ENCODE measurements around the gene KHDRBS1. TPM values are rescaled to one million over a fixed set of nuclear protein-coding genes. Genes with fewer than 3 reads are reported as not detected.
A peak's percentile ranks its signal among the peaks of the same experiment; 100 is the strongest.

Gene KHDRBS1
- total and polyA plus RNA-seq, 2 donors (not counting 1 experiment from before 2014, with no cell fraction given) = 35.7 to 101 TPM

DNA sequence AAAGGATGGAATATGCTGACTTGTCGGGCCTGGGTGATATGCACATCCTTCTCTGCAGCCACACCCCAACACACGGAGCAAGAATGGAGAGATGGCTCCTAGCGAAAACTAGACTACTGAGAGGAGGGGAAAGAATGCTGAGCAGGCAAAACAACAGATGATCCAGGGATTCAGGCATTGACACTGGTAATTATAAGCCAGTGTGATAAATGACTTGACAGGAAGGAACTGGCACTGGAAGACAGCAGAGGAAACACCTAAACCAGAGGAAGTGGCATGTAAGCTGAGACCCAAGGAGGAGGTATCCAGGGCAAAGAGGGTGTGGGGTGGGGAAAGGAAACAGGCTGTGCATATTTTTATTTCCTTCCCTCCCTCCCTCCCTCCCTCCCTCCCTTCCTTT lies 31.7 kb upstream of the KHDRBS1 start:
- ChIA-PET CTCF (interaction anchor here (0.7 to 1.2 kb wide), 5 partner anchors 18 to 331 kb away, joined by 3 to 5 read pairs (median 3); no protein-coding TSS in a partner anchor), POLR2A (interaction anchor here (0.5 to 0.6 kb wide), 2 partner anchors 86 to 837 kb away, joined by 4 to 5 read pairs; no protein-coding TSS in a partner anchor)
- peak overlapping the region; percentile 2 for H3K9ac ChIP-seq (ENCODE audit: low read length)
- no peaks in the 10 kb centered on the region for H3K79me2 ChIP-seq (ENCODE audit: control insufficient read depth, insufficient read depth, low read length)
- H3K4me2 ChIP-seq (replicated peaks; ENCODE audit: low read depth, low read length, poor library complexity, severe bottlenecking) = peak overlapping the region; percentile 57
- no peaks in the 10 kb centered on the region for H3K36me3 ChIP-seq (replicated peaks in 1 of 2; ENCODE audit: control extremely low read depth in 1 of 2, control insufficient read depth in 1 of 2, extremely low read depth in 1 of 2, insufficient read depth in 2 of 2, low read length in 1 of 2)
- no peak overlapping the region for H3K4me3 ChIP-seq (ENCODE audit: control extremely low read depth in 1 of 5, extremely low read depth in 1 of 5, insufficient read depth in 1 of 5, low read depth in 2 of 5, low read length in 4 of 5)
- H3K27me3 ChIP-seq (replicated peaks in 1 of 4; ENCODE audit: control extremely low read depth in 1 of 4, control insufficient read depth in 3 of 4, insufficient read depth in 4 of 4, low read length in 3 of 4) = no peaks in the 10 kb centered on the region
- Mint-ChIP-seq H3K27ac (peak overlapping the region; percentile 62), H3K4me1 (peaks cover 46% of the 10 kb centered on the region), H3K27me3 (no peaks in the 10 kb centered on the region), H3K9me3 (ENCODE audit: insufficient read depth) (no peaks in the 10 kb centered on the region), H3K4me3 (peak overlapping the region; percentile 61)
- TF ChIP-seq EZH2 (IDR thresholded peaks at IDR 0.05; ENCODE audit: borderline replicate concordance, insufficient read depth, low read depth, low read length, poor library complexity, severe bottlenecking) = no peak
- TF ChIP-seq, protein P1, sequence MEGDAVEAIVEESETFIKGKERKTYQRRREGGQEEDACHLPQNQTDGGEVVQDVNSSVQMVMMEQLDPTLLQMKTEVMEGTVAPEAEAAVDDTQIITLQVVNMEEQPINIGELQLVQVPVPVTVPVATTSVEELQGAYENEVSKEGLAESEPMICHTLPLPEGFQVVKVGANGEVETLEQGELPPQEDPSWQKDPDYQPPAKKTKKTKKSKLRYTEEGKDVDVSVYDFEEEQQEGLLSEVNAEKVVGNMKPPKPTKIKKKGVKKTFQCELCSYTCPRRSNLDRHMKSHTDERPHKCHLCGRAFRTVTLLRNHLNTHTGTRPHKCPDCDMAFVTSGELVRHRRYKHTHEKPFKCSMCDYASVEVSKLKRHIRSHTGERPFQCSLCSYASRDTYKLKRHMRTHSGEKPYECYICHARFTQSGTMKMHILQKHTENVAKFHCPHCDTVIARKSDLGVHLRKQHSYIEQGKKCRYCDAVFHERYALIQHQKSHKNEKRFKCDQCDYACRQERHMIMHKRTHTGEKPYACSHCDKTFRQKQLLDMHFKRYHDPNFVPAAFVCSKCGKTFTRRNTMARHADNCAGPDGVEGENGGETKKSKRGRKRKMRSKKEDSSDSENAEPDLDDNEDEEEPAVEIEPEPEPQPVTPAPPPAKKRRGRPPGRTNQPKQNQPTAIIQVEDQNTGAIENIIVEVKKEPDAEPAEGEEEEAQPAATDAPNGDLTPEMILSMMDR (IDR thresholded peaks at IDR 0.05) = no peak
- no peak for ATAC-seq (ENCODE audit: low read depth)
- H3K4me1 ChIP-seq (ENCODE audit: control insufficient read depth in 2 of 2, insufficient read depth in 2 of 2, low read length in 2 of 2) = peaks cover 45 to 47% of the 10 kb centered on the region in 2 donors
- H2AFZ ChIP-seq (ENCODE audit: insufficient read depth, low read depth, low read length, poor library complexity, severe bottlenecking) = no peak overlapping the region
- H3K27ac ChIP-seq (ENCODE audit: low read length in 2 of 2) = peak overlapping the region; percentile 11 to 68
- intact Hi-C loops (cut with micrococcal nuclease) = no loop called here
- H3K9me3 ChIP-seq (ENCODE audit: control extremely low read depth in 1 of 3, control insufficient read depth in 2 of 3, insufficient read depth in 1 of 3, low read length in 2 of 3) = no peaks in the 10 kb centered on the region
- DNase-seq = no peak
- H4K20me1 ChIP-seq (ENCODE audit: control insufficient read depth, insufficient read depth, low read length, poor library complexity, severe bottlenecking) = no peaks in the 10 kb centered on the region
- 40% methylated on average over 1 of the region's 3 CpGs for WGBS (ENCODE audit: insufficient coverage)

All from B cell (primary cell).